Measurements from ENCODE around the gene PILRA.

The PILRA gene

GRCh38 chr7:100413346-100413745, 40.1 kb downstream of the PILRA start:
- DNase-seq (ENCODE audit: low spot score), result no peak

- no peak for DNase-seq (ENCODE audit: low spot score)
Observed at GRCh38 chr7:100413889-100414288, 40.6 kb downstream of the PILRA start.

GRCh38 chr7:100415448-100415847, 42.2 kb downstream of the PILRA start:
- DNase-seq (ENCODE audit: low spot score), result no peak

GRCh38 chr7:100418930-100419659, 45.8 kb downstream of the PILRA start:
- no peak for DNase-seq (ENCODE audit: low spot score)

GRCh38 chr7:100419660-100420226, 46.5 kb downstream of the PILRA start:
- no peak for DNase-seq (ENCODE audit: low spot score)

- no peak for DNase-seq (ENCODE audit: low spot score)
Observed at GRCh38 chr7:100423315-100423714, 50.0 kb downstream of the PILRA start.

- no peak for DNase-seq (ENCODE audit: low spot score)
Observed at GRCh38 chr7:100425347-100425746, 52.1 kb downstream of the PILRA start.

- DNase-seq (ENCODE audit: low spot score), result no peak
Observed at GRCh38 chr7:100426516-100426915, 53.2 kb downstream of the PILRA start.

GRCh38 chr7:100427762-100428198, 54.5 kb downstream of the PILRA start:
- DNase-seq (ENCODE audit: low spot score), result no peak

GRCh38 chr7:100428199-100428966, 55.1 kb downstream of the PILRA start, which contains the start of gene ZCWPW1:
ZCWPW1 (minus strand) TSS chr7:100428703; CDS start chr7:100420649, 8,054 bp downstream.
- DNase-seq (ENCODE audit: low spot score), result peak; percentile 99

GRCh38 chr7:100428967-100429636, 55.8 kb downstream of the PILRA start:
- DNase-seq (ENCODE audit: low spot score), result peak; percentile 100

GRCh38 chr7:100429637-100430492, 56.6 kb downstream of the PILRA start, which contains the start of gene MEPCE:
MEPCE (plus strand) TSS chr7:100429831; CDS start chr7:100430019, 188 bp downstream.
- DNase-seq (ENCODE audit: low spot score), result peak; percentile 100

GRCh38 chr7:100430493-100431285, 57.4 kb downstream of the PILRA start:
- no peak for DNase-seq (ENCODE audit: low spot score)

GRCh38 chr7:100431286-100431735, 58.0 kb downstream of the PILRA start:
- DNase-seq (ENCODE audit: low spot score), result no peak

GRCh38 chr7:100432053-100432452, 58.8 kb downstream of the PILRA start:
- DNase-seq (ENCODE audit: low spot score), result no peak

- no peak for DNase-seq (ENCODE audit: low spot score)
Observed at GRCh38 chr7:100432621-100433275, 59.5 kb downstream of the PILRA start.

- DNase-seq (ENCODE audit: low spot score), result no peak
Observed at GRCh38 chr7:100433276-100433591, 59.9 kb downstream of the PILRA start.

- DNase-seq (ENCODE audit: low spot score), result no peak
Observed at GRCh38 chr7:100433592-100434296, 60.5 kb downstream of the PILRA start.
